HFF-Myc (cell line): ENCODE results near the gene OR6C68.
"Not testable (repeated sequence)": the region's sequence is repeated elsewhere in the genome, so short reads cannot be mapped to it uniquely, and the experiment has no call there.

Source experiments
- DNase-seq: peaks from one replicate; pipeline ENCODE4 v3.0.0-alpha.2; 2011; ENCODE audit warnings: low read depth; ENCODE audit errors: extremely low read depth
- H3K4me3 ChIP-seq: replicated peaks from 2 replicates; pipeline ENCODE4 v1.5.1; 2011; ENCODE audit warnings: low read depth, mild to moderate bottlenecking, control low read depth, low read length
- CTCF ChIP-seq: IDR thresholded peaks from 2 replicates; pipeline ENCODE4 v1.5.1; 2012; ENCODE audit warnings: mild to moderate bottlenecking, low read depth, low read length, control low read depth; ENCODE audit errors: missing control alignments

Gene OR6C68

GRCh38 chr12:55470088-55470829 lies 21.9 kb upstream of the OR6C68 start, which contains the start of gene OR6C70:
Gene OR6C70 (minus strand): TSS chr12:55470138. CDS start chr12:55470138, 0 bp downstream.
- no peak within 1 kb of the TSS for H3K4me3 ChIP-seq
- no peak for TF ChIP-seq CTCF

GRCh38 chr12:55472264-55472663 lies 19.9 kb upstream of the OR6C68 start:
- no peak for TF ChIP-seq CTCF
- DNase-seq: no peak
- H3K4me3 ChIP-seq: no peak overlapping the region

More at GRCh38 chr12:55470088-55470829, 21.9 kb upstream of the OR6C68 start, which contains the start of gene OR6C70:
- no peak for DNase-seq

GRCh38 chr12:55479136-55479535 lies 13.0 kb upstream of the OR6C68 start:
- not testable (repeated sequence) for DNase-seq, H3K4me3 ChIP-seq

GRCh38 chr12:55484284-55484683 lies 7.9 kb upstream of the OR6C68 start:
- H3K4me3 ChIP-seq, DNase-seq: not testable (repeated sequence)

- TF ChIP-seq CTCF: no peak
- no peak overlapping the region for H3K4me3 ChIP-seq
These were observed 3.3 kb downstream of the OR6C68 start for GRCh38 chr12:55495490-55495889.

GRCh38 chr12:55499231-55499630 lies 7.1 kb downstream of the OR6C68 start:
- DNase-seq: no peak
- no peak overlapping the region for H3K4me3 ChIP-seq
- no peak for TF ChIP-seq CTCF

More at GRCh38 chr12:55495490-55495889, 3.3 kb downstream of the OR6C68 start:
- no peak for DNase-seq

- no peak overlapping the region for H3K4me3 ChIP-seq
- TF ChIP-seq CTCF: no peak
- DNase-seq: no peak
These were observed 7.7 kb downstream of the OR6C68 start for GRCh38 chr12:55499810-55500252.

GRCh38 chr12:55501601-55502000 lies 9.4 kb downstream of the OR6C68 start:
- TF ChIP-seq CTCF: no peak
- DNase-seq: no peak
- H3K4me3 ChIP-seq: no peak overlapping the region
